Kidney epithelial cell (primary cell): ENCODE data around the gene DSTN. TPM values are rescaled to one million over a fixed set of nuclear protein-coding genes. Genes with fewer than 3 reads are reported as not detected.

Experiments
- DNase-seq: peaks from one replicate; pipeline ENCODE4 v3.0.0-alpha.2; 2010; ENCODE audit warnings: low read depth
- H3K27me3 ChIP-seq: 2 replicates; pipeline ENCODE4 v1.6.0; 2011; ENCODE audit warnings: low read length; ENCODE audit not compliant: control insufficient read depth, insufficient read depth
- H3K36me3 ChIP-seq: 2 replicates; pipeline ENCODE4 v1.5.1; 2011; ENCODE audit warnings: low read length; ENCODE audit not compliant: control insufficient read depth, insufficient read depth
- H3K4me3 ChIP-seq: 2 replicates; pipeline ENCODE4 v1.5.1; 2011; ENCODE audit warnings: low read depth, mild to moderate bottlenecking, control low read depth, low read length
- CTCF ChIP-seq: IDR thresholded peaks from 2 replicates; pipeline ENCODE4 v1.5.1; 2011; ENCODE audit warnings: mild to moderate bottlenecking, moderate library complexity, low read length, control low read depth, inconsistent platforms; ENCODE audit not compliant: insufficient read depth, poor library complexity, severe bottlenecking
- total RNA-seq: library from RNA; depleted of rRNA; stranded (reverse); fragments of >200 nt; gene quantifications from 2 replicates; pipeline ENCODE4 v1.2.3, GENCODE V29; 2015

Gene DSTN
- total RNA-seq, 1 donor from 2014 or later, result 255 TPM

- TF ChIP-seq CTCF, result no peak
- no peaks in the 10 kb centered on the region for H3K27me3 ChIP-seq
- no peak overlapping the region for H3K4me3 ChIP-seq
- no peak for DNase-seq
- peaks cover 1% of the 10 kb centered on the region for H3K36me3 ChIP-seq
Measured at GRCh38 chr20:17640146-17640874, 70.4 kb downstream of the DSTN start.

- no peak for DNase-seq
- TF ChIP-seq CTCF, result no peak
- peaks cover 1% of the 10 kb centered on the region for H3K36me3 ChIP-seq
- no peak overlapping the region for H3K4me3 ChIP-seq
- no peaks in the 10 kb centered on the region for H3K27me3 ChIP-seq
Measured at GRCh38 chr20:17640875-17641378, 71.1 kb downstream of the DSTN start.

- no peak for DNase-seq
- Histone ChIP-seq H3K27me3 (no peaks in the 10 kb centered on the region), H3K36me3 (peaks cover 1% of the 10 kb centered on the region), H3K4me3 (no peak overlapping the region)
- TF ChIP-seq CTCF, result no peak
Measured at GRCh38 chr20:17641520-17641964, 71.7 kb downstream of the DSTN start.

GRCh38 chr20:17641993-17642392 lies 72.1 kb downstream of the DSTN start:
- no peak for DNase-seq
- H3K27me3 ChIP-seq, result no peaks in the 10 kb centered on the region
- H3K4me3 ChIP-seq, result no peak overlapping the region
- peaks cover 1% of the 10 kb centered on the region for H3K36me3 ChIP-seq
- TF ChIP-seq CTCF, result no peak

- DNase-seq, result no peak
Measured at GRCh38 chr20:17642404-17643269, 72.8 kb downstream of the DSTN start.

More at GRCh38 chr20:17642404-17643269, 72.8 kb downstream of the DSTN start:
- Histone ChIP-seq H3K36me3 (peaks cover 1% of the 10 kb centered on the region), H3K27me3 (no peaks in the 10 kb centered on the region), H3K4me3 (no peak overlapping the region)
- no peak for TF ChIP-seq CTCF
